Fibroblast of lung (primary cell): ENCODE results near the gene QRFPR.

Source experiments
- CTCF ChIP-seq, 2 donors: IDR thresholded peaks in 1 of 2; conservative IDR thresholded peaks in 1 of 2; 1 replicate in 1 of 2; 2 replicates in 1 of 2; pipeline ENCODE4 v1.5.1; 2011 to 2012; ENCODE audit warnings: low read length in 2 of 2, control low read depth in 1 of 2, inconsistent platforms in 1 of 2, low read depth in 1 of 2, mild to moderate bottlenecking in 1 of 2
- EZH2 ChIP-seq: IDR thresholded peaks from 2 replicates; pipeline ENCODE4 v1.5.1; 2012; ENCODE audit warnings: low read length, control low read depth, mild to moderate bottlenecking; ENCODE audit errors: missing control alignments

GRCh38 chr4:121360495-121360894 is 20.3 kb downstream of the QRFPR start:
- TF ChIP-seq CTCF (conservative IDR thresholded peaks at IDR 0.05 in 1 of 2, IDR thresholded peaks at IDR 0.05 in 1 of 2; ENCODE audit: low read depth in 1 of 2, low read length in 2 of 2): no peak
- TF ChIP-seq EZH2: no peak
